GM20431 (cell line): Measurements from ENCODE around the gene SLC8A1.
"Not testable (repeated sequence)": the region's sequence is repeated elsewhere in the genome, so short reads cannot be mapped to it uniquely, and the experiment has no call there.

Source experiments
- in situ Hi-C: fragments of 300-500 bp; cut with MseI, MboI; formaldehyde crosslinking; loops from one replicate; pipeline ENCODE4 v1.15.0; 2020; ENCODE audit warnings: low sequenced_read_pairs; ENCODE audit not compliant: unreplicated experiment

The SLC8A1 gene

GRCh38 chr2:40102447-40102846, 349.4 kb downstream of the SLC8A1 start:
- in situ Hi-C loops = no loop called here

GRCh38 chr2:40101131-40101575, 350.7 kb downstream of the SLC8A1 start:
- in situ Hi-C loops = no loop called here

GRCh38 chr2:40100676-40101075, 351.2 kb downstream of the SLC8A1 start:
- in situ Hi-C loops = no loop called here

- in situ Hi-C loops = no loop called here
Measured at GRCh38 chr2:40098786-40099470, 353.0 kb downstream of the SLC8A1 start.

- in situ Hi-C loops = no loop called here
Measured at GRCh38 chr2:40097691-40098385, 354.1 kb downstream of the SLC8A1 start.

GRCh38 chr2:40096360-40096759, 355.5 kb downstream of the SLC8A1 start:
- in situ Hi-C loops = no loop called here

- in situ Hi-C loops = no loop called here
Measured at GRCh38 chr2:40095000-40095399, 356.9 kb downstream of the SLC8A1 start.

- in situ Hi-C loops = no loop called here
Measured at GRCh38 chr2:40094451-40094850, 357.4 kb downstream of the SLC8A1 start.

GRCh38 chr2:40093021-40093675, 358.7 kb downstream of the SLC8A1 start:
- in situ Hi-C loops = no loop called here

- in situ Hi-C loops = no loop called here
Measured at GRCh38 chr2:40090044-40090443, 361.8 kb downstream of the SLC8A1 start.

GRCh38 chr2:40087927-40088326, 364.0 kb downstream of the SLC8A1 start:
- in situ Hi-C loops = no loop called here

GRCh38 chr2:40087434-40087833, 364.5 kb downstream of the SLC8A1 start:
- in situ Hi-C loops = no loop called here

GRCh38 chr2:40085786-40086185, 366.1 kb downstream of the SLC8A1 start:
- in situ Hi-C loops = no loop called here

GRCh38 chr2:40073336-40073735, 378.6 kb downstream of the SLC8A1 start:
- in situ Hi-C loops = not testable (repeated sequence)

GRCh38 chr2:40072442-40073232, 379.3 kb downstream of the SLC8A1 start:
- in situ Hi-C loops = no loop called here

GRCh38 chr2:40062381-40062780, 389.5 kb downstream of the SLC8A1 start:
- in situ Hi-C loops = no loop called here

- in situ Hi-C loops = no loop called here
Measured at GRCh38 chr2:40049781-40050180, 402.1 kb downstream of the SLC8A1 start.

- in situ Hi-C loops = no loop called here
Measured at GRCh38 chr2:40048506-40048905, 403.4 kb downstream of the SLC8A1 start.

- in situ Hi-C loops = no loop called here
Measured at GRCh38 chr2:40047406-40047805, 404.5 kb downstream of the SLC8A1 start.
